ENCODE measurements around the gene SYP.

- TF ChIP-seq CTCF (IDR thresholded peaks at IDR 0.05 in 8 of 11, conservative IDR thresholded peaks at IDR 0.05 in 3 of 11) (no peak), POLR2A (IDR thresholded peaks at IDR 0.05) (no peak)
These were observed 60.3 kb downstream of the SYP start for GRCh38 chrX:49139713-49140112.

Measured in spleen (tissue), 7 donors.